NCI-H1436 treated with DMSO at 0.1 percent for 48 hours (cell line): Measurements from ENCODE around the gene DYNLL1.
A peak's percentile ranks its signal among the peaks of the same experiment; 100 is the strongest.
"Not testable (repeated sequence)": the region's sequence is repeated elsewhere in the genome, so short reads cannot be mapped to it uniquely, and the experiment has no call there.

Source experiments
- DNase-seq: peaks from one replicate; lab custom pipeline; 2025; lab: John Stamatoyannopoulos, UW

Gene DYNLL1

GRCh38 chr12:120515496-120515895 lies 19.6 kb downstream of the DYNLL1 start:
- DNase-seq, result no peak

- not testable (repeated sequence) for DNase-seq
Measured at GRCh38 chr12:120519324-120519723, 23.4 kb downstream of the DYNLL1 start.

- DNase-seq, result no peak
Measured at GRCh38 chr12:120522568-120522967, 26.7 kb downstream of the DYNLL1 start.

GRCh38 chr12:120528861-120529525 lies 33.1 kb downstream of the DYNLL1 start, which contains the start of gene COQ5:
COQ5 (minus strand) TSS chr12:120529158; CDS start chr12:120529141, 17 bp downstream.
- no peak for DNase-seq

GRCh38 chr12:120529641-120530417 lies 33.9 kb downstream of the DYNLL1 start:
- no peak for DNase-seq

- not testable (repeated sequence) for DNase-seq
Measured at GRCh38 chr12:120530418-120530761, 34.5 kb downstream of the DYNLL1 start.

GRCh38 chr12:120532701-120533238 lies 36.9 kb downstream of the DYNLL1 start:
- DNase-seq, result no peak

GRCh38 chr12:120534203-120534702 lies 38.3 kb downstream of the DYNLL1 start, which contains the start of gene RNF10:
RNF10 (plus strand) TSS chr12:120534356; CDS start chr12:120534812, 456 bp downstream.
- DNase-seq, result peak; percentile 48

GRCh38 chr12:120534703-120535655 lies 39.1 kb downstream of the DYNLL1 start:
- DNase-seq, result no peak

GRCh38 chr12:120536064-120536791 lies 40.3 kb downstream of the DYNLL1 start:
- DNase-seq, result no peak

GRCh38 chr12:120537856-120538220 lies 41.9 kb downstream of the DYNLL1 start:
- no peak for DNase-seq

GRCh38 chr12:120538281-120539156 lies 42.6 kb downstream of the DYNLL1 start:
- no peak for DNase-seq

- DNase-seq, result no peak
Measured at GRCh38 chr12:120539303-120539702, 43.4 kb downstream of the DYNLL1 start.

GRCh38 chr12:120540445-120540844 lies 44.5 kb downstream of the DYNLL1 start:
- no peak for DNase-seq

- no peak for DNase-seq
Measured at GRCh38 chr12:120542166-120542565, 46.3 kb downstream of the DYNLL1 start.

GRCh38 chr12:120544691-120545090 lies 48.8 kb downstream of the DYNLL1 start:
- no peak for DNase-seq

- no peak for DNase-seq
Measured at GRCh38 chr12:120546050-120546386, 50.1 kb downstream of the DYNLL1 start.
